HCT116 (cell line): ENCODE data around the gene TNRC6C. TPM values are rescaled to one million over a fixed set of nuclear protein-coding genes. Genes with fewer than 3 reads are reported as not detected.
"Not testable (repeated sequence)": the region's sequence is repeated elsewhere in the genome, so short reads cannot be mapped to it uniquely, and the experiment has no call there.

ENCODE experiments used
- ATAC-seq: fragments of 200-7000 bp; cut with Tn5 transposase; 2 replicates; pipeline ENCODE4 v1.9.1; 2020; ENCODE audit warnings: mild to moderate bottlenecking, moderate library complexity
- BruUV-seq: library from RNA; stranded (reverse); fragments of 400-500 nt; replicated peaks from 2 replicates; lab custom pipeline; 2021; lab: Mats Ljungman, UMichigan
- CTCF ChIA-PET: fragments of 300-600 bp; sonication (Branson Sonifier 250); formaldehyde crosslinking; loops from one replicate; lab custom pipeline; 2021; ENCODE audit warnings: antibody characterized with exemption; lab: Charles Lee
- POLR2A ChIA-PET: fragments of 300-600, 350-600 bp; sonication (Branson Sonifier 250); formaldehyde crosslinking; loops from one replicate; lab custom pipeline; 2021; ENCODE audit warnings: antibody characterized with exemption; lab: Charles Lee
- RAD21 ChIA-PET, 2 experiments: fragments of 300-600 bp; sonication (Branson Sonifier 250); formaldehyde crosslinking; loops; one replicate each; lab custom pipeline; 2023; ENCODE audit warnings: low total read pairs in 2 of 2; ENCODE audit not compliant: uncharacterized antibody in 2 of 2, unreplicated experiment in 2 of 2, low non-redundant PET in 1 of 2; lab: Charles Lee
- DNase-seq: peaks from one replicate; pipeline ENCODE4 v3.0.0-alpha.2; 2010; ENCODE audit warnings: low read depth, low spot score
- H2AFZ ChIP-seq: fragments of 200-600 bp; shearing (Covaris generic), sonication (generic); 2 replicates; pipeline ENCODE4 v1.6.1; 2017; ENCODE audit warnings: low read depth, mixed run types, mixed read lengths, antibody characterized with exemption, low read length; ENCODE audit not compliant: poor library complexity, severe bottlenecking
- H3K27ac ChIP-seq: 2 replicates; pipeline ENCODE4 v1.5.1; 2012; ENCODE audit warnings: low read depth, low read length
- H3K27me3 ChIP-seq: fragments of 200-600 bp; sonication (generic); 2 replicates; pipeline ENCODE4 v1.6.1; 2016; ENCODE audit warnings: mixed run types, low read length, mixed read lengths; ENCODE audit not compliant: insufficient read depth
- H3K36me3 ChIP-seq, 2 experiments: fragments of 200-500 bp in 1 of 2; fragments of 200-600 bp in 1 of 2; sonication (Bioruptor generic) in 1 of 2; sonication (generic) in 1 of 2; 2 replicates each; pipeline versions ENCODE4 v1.5.1 to v1.6.1; 2014 to 2016; ENCODE audit warnings: low read length in 2 of 2, inconsistent platforms in 1 of 2, mixed read lengths in 1 of 2, mixed run types in 1 of 2; ENCODE audit not compliant: insufficient read depth in 2 of 2, control insufficient read depth in 1 of 2
- H3K4me1 ChIP-seq, 2 experiments: fragments of 200-600 bp in 1 of 2; sonication (generic) in 1 of 2; 2 replicates each; pipeline versions ENCODE4 v1.5.1 to v1.6.1; 2012 to 2017; ENCODE audit warnings: low read length in 2 of 2, inconsistent platforms in 1 of 2, mild to moderate bottlenecking in 1 of 2, mixed read lengths in 1 of 2, mixed run types in 1 of 2, moderate library complexity in 1 of 2; ENCODE audit not compliant: insufficient read depth in 2 of 2, control insufficient read depth in 1 of 2
- H3K4me2 ChIP-seq: fragments of 200-600 bp; sonication (generic); 2 replicates; pipeline ENCODE4 v1.6.1; 2017; ENCODE audit warnings: mixed run types, low read length, mixed read lengths
- H3K4me3 ChIP-seq, 2 experiments: fragments of 200-600 bp in 1 of 2; sonication (generic) in 1 of 2; replicated peaks in 1 of 2; 2 replicates each; pipeline ENCODE4 v1.5.1; 2011 to 2016; ENCODE audit warnings: low read length in 2 of 2, control low read depth in 1 of 2, low read depth in 1 of 2, mild to moderate bottlenecking in 1 of 2, mixed read lengths in 1 of 2, mixed run types in 1 of 2
- H3K79me2 ChIP-seq: fragments of 200-600 bp; sonication (generic); 2 replicates; pipeline ENCODE4 v1.6.1; 2017; ENCODE audit warnings: mild to moderate bottlenecking, mixed run types, low read length, moderate library complexity, mixed read lengths; ENCODE audit not compliant: insufficient read depth
- H3K9ac ChIP-seq: fragments of 200-600 bp; sonication (generic); 2 replicates; pipeline ENCODE4 v1.6.1; 2016; ENCODE audit warnings: low read length, mixed read lengths
- H3K9me2 ChIP-seq: fragments of 200-600 bp; sonication (generic), shearing (Covaris generic); 2 replicates; pipeline ENCODE4 v1.6.1; 2017; ENCODE audit warnings: mixed run types, mild to moderate bottlenecking, moderate library complexity; ENCODE audit not compliant: insufficient read depth
- H3K9me3 ChIP-seq, 2 experiments: fragments of 200-500 bp in 1 of 2; fragments of 200-600 bp in 1 of 2; sonication (Bioruptor generic) in 1 of 2; sonication (generic) in 1 of 2; 2 replicates each; pipeline ENCODE4 v1.6.1; 2014 to 2017; ENCODE audit warnings: low read length in 2 of 2, mixed read lengths in 2 of 2, inconsistent platforms in 1 of 2, low read depth in 1 of 2, mild to moderate bottlenecking in 1 of 2, mixed run types in 1 of 2, moderate library complexity in 1 of 2; ENCODE audit not compliant: control insufficient read depth in 1 of 2, insufficient read depth in 1 of 2
- H4K20me1 ChIP-seq: fragments of 200-600 bp; sonication (generic), shearing (Covaris generic); 2 replicates; pipeline ENCODE4 v1.6.1; 2017; ENCODE audit warnings: mixed run types, mild to moderate bottlenecking, moderate library complexity; ENCODE audit not compliant: insufficient read depth
- ATF3 ChIP-seq: IDR thresholded peaks from 2 replicates; pipeline ENCODE4 v1.6.1; 2012
- CBX3 ChIP-seq: IDR thresholded peaks from 2 replicates; pipeline ENCODE4 v1.6.1; 2012; ENCODE audit warnings: low read depth
- CEBPB ChIP-seq: IDR thresholded peaks from 2 replicates; pipeline ENCODE4 v1.6.1; 2012; ENCODE audit warnings: low read depth
- CTCF ChIP-seq, 3 experiments: fragments of 200-600 bp in 1 of 3; sonication (generic) in 1 of 3; IDR thresholded peaks in 2 of 3; conservative IDR thresholded peaks in 1 of 3; 2 replicates each; pipeline ENCODE4 v1.5.1; 2012 to 2017; ENCODE audit warnings: low read depth in 2 of 3, low read length in 2 of 3, antibody characterized with exemption in 1 of 3, borderline replicate concordance in 1 of 3, control low read depth in 1 of 3, mild to moderate bottlenecking in 1 of 3, mixed read lengths in 1 of 3, mixed run types in 1 of 3, moderate library complexity in 1 of 3; ENCODE audit not compliant: insufficient read depth in 1 of 3
- EGR1 ChIP-seq: IDR thresholded peaks from 2 replicates; pipeline ENCODE4 v1.6.1; 2012; ENCODE audit warnings: low read depth
- ELF1 ChIP-seq: IDR thresholded peaks from 2 replicates; pipeline ENCODE4 v1.6.1; 2012; ENCODE audit warnings: low read depth, borderline replicate concordance
- EZH2 ChIP-seq: fragments of 200-600 bp; sonication (generic); IDR thresholded peaks from 2 replicates; pipeline ENCODE4 v1.6.1; 2017; ENCODE audit warnings: antibody characterized with exemption, mixed run types
- FOSL1 ChIP-seq: IDR thresholded peaks from 2 replicates; pipeline ENCODE4 v1.6.1; 2012; ENCODE audit warnings: low read depth
- JUND ChIP-seq: IDR thresholded peaks from 2 replicates; pipeline ENCODE4 v1.6.1; 2012
- MAX ChIP-seq: IDR thresholded peaks from 2 replicates; pipeline ENCODE4 v1.6.1; 2012
- POLR2A ChIP-seq: IDR thresholded peaks from 2 replicates; pipeline ENCODE4 v1.7.0; 2011; ENCODE audit warnings: borderline replicate concordance; ENCODE audit not compliant: insufficient read depth, insufficient read length; ENCODE audit errors: extremely low read depth
- REST ChIP-seq: IDR thresholded peaks from 2 replicates; pipeline ENCODE4 v1.6.1; 2012; ENCODE audit warnings: low read depth
- ZFX ChIP-seq: fragments of 450-650 bp; IDR thresholded peaks from 2 replicates; pipeline ENCODE4 v1.6.1; 2017
- intact Hi-C: fragments of 100-400 bp; cut with micrococcal nuclease; formaldehyde crosslinking; loops from 2 replicates; pipeline ENCODE4 v1.10.0; 2022
- total RNA-seq: library from RNA; stranded (reverse); gene quantifications from one replicate; pipeline ENCODE4 v1.2.1, GENCODE V29; 2021; ENCODE audit not compliant: unreplicated experiment

Gene TNRC6C
- total RNA-seq, 1 experiment from 2014 or later = 23.4 TPM

DNA sequence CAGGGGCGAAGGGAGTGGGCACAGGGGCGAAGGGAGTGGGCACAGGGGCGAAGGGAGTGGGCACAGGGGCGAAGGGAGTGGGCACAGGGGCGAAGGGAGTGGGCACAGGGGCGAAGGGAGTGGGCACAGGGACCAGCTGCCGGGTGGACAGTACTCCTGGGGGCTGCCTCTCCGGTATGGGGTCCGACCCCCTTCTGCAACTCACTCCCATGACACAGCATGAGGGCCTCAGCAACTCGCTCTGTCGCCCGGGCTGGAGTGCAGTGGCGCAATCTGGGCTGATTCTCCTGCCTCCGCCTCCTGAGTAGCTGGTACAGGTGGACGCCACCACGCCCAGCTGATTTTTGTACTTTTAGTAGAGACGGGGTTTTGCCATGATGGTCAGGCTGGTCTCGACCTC, 157.3 kb downstream of the TNRC6C start:
- POLR2A ChIA-PET, H3K9me2 ChIP-seq, ATAC-seq, H3K79me2 ChIP-seq, RAD21 ChIA-PET, H3K27ac ChIP-seq, H3K36me3 ChIP-seq, H4K20me1 ChIP-seq, H3K27me3 ChIP-seq, H3K9me3 ChIP-seq, H3K9ac ChIP-seq, H2AFZ ChIP-seq, H3K4me2 ChIP-seq, DNase-seq, H3K4me1 ChIP-seq, H3K4me3 ChIP-seq, BruUV-seq: not testable (repeated sequence)
- intact Hi-C loops = loop anchor here (10.0 kb wide), 1 partner anchor 309 kb away; no protein-coding TSS in a partner anchor
- CTCF ChIA-PET = interaction anchor here (1.1 to 1.3 kb wide), 5 partner anchors 12 to 135 kb away, joined by 3 to 4 read pairs (median 3); partner anchors contain the start of genes AFMID, TK1 and TMC6

DNA sequence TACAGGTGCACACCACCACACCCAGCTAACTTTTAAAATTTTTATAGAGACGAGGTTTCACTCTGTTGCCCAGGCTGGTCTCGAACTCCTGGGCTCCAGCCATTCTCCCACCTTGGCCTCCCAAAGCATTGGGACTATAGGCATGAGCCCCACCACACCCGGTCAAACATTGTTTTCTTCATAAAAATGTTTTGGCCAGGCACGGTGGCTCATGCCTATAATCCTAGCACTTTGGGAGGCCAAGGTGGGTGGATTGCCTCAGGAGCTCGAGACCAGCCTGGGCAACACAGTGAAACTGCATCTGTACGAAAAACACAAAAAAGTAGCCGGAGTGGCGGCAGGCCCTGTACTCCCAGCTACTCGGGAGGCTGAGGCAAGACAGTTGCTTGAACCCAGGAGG, 157.9 kb downstream of the TNRC6C start:
- Histone ChIP-seq H3K4me1 (peaks cover 0 to 4% of the 10 kb centered on the region in 2 experiments; a peak in 1 of 4 replicates), H4K20me1 (no peaks in the 10 kb centered on the region), H3K36me3 (peaks cover 0 to 7% of the 10 kb centered on the region in 2 experiments; a peak in 2 of 4 replicates), H3K9me3 (no peaks in the 10 kb centered on the region), H3K27me3 (no peaks in the 10 kb centered on the region), H3K4me3 (no peak overlapping the region), H3K27ac (no peak overlapping the region), H3K9ac (no peak overlapping the region), H3K79me2 (no peaks in the 10 kb centered on the region), H2AFZ (no peak overlapping the region), H3K4me2 (no peak overlapping the region), H3K9me2 (no peaks in the 10 kb centered on the region)
- DNase-seq = no peak
- ChIA-PET RAD21 (no interaction called here), POLR2A (no interaction called here), CTCF (interaction anchor here (1.1 to 1.3 kb wide), 5 partner anchors 12 to 135 kb away, joined by 3 to 4 read pairs (median 3); partner anchors contain the start of genes AFMID, TK1 and TMC6)
- intact Hi-C loops = loop anchor here (10.0 kb wide), 1 partner anchor 308 kb away; no protein-coding TSS in a partner anchor
- BruUV-seq = no TSS peak
- no peak for ATAC-seq
- TF ChIP-seq MAX (no peak), POLR2A (no peak), FOSL1 (no peak), ZFX (no peak), REST (no peak), EZH2 (no peak), CTCF (IDR thresholded peaks at IDR 0.05 in 2 of 3, conservative IDR thresholded peaks at IDR 0.05 in 1 of 3; ENCODE audit: borderline replicate concordance in 1 of 3, insufficient read depth in 1 of 3, low read depth in 2 of 3, low read length in 2 of 3) (no peak), CBX3 (no peak), EGR1 (no peak), JUND (no peak), CEBPB (no peak), ATF3 (no peak), ELF1 (no peak)
